ENCODE measurements around the gene ELP5. TPM values are rescaled to one million over a fixed set of nuclear protein-coding genes. Genes with fewer than 3 reads are reported as not detected.

The ELP5 gene
- total and polyA plus RNA-seq, 2 of the 4 experiments (the other 2 are of a cell fraction), result 39.3 to 46.6 TPM

DNA sequence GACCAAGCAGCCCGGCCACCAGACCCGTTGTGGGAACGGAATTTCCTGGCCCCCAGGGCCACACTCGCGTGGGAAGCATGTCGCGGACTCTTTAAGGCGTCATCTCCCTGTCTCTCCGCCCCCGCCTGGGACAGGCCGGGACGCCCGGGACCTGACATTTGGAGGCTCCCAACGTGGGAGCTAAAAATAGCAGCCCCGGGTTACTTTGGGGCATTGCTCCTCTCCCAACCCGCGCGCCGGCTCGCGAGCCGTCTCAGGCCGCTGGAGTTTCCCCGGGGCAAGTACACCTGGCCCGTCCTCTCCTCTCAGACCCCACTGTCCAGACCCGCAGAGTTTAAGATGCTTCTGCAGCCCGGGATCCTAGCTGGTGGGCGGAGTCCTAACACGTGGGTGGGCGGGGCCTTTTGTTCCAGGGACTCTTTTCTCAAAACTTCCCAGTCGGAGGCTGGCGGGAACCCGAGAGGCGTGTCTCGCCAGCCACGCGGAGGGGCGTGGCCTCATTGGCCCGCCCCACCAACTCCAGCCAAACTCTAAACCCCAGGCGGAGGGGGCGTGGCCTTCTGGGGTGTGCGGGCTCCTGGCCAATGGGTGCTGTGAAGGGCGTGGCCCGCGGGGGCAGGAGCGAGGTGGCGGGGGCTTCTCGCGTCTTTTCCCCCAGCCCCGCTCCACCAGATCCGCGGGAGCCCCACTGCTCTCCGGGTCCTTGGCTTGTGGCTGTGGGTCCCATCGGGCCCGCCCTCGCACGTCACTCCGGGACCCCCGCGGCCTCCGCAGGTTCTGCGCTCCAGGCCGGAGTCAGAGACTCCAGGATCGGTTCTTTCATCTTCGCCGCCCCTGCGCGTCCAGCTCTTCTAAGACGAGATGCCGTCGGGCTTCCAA, 29.3 kb downstream of the ELP5 start, which contains the start of gene SLC2A4:
TSS of gene SLC2A4 (plus strand) at position 645 of the 879 bp plus-strand sequence. CDS start at position 862, 217 bp downstream.
- Histone ChIP-seq H3K4ac (ENCODE audit: low read depth, low read length) (no peak within 1 kb of the TSS), H3K4me3 (ENCODE audit: insufficient read depth, low read depth, low read length) (peak within 1 kb of the TSS; percentile 33), H2AK9ac (replicated peaks; ENCODE audit: low read depth, low read length, poor library complexity) (peak within 1 kb of the TSS; percentile 79), H4K91ac (ENCODE audit: insufficient read depth, low read depth, low read length) (no peak within 1 kb of the TSS), H3K14ac (replicated peaks; ENCODE audit: low read depth, low read length) (no peak within 1 kb of the TSS), H3K56ac (ENCODE audit: extremely low read depth, insufficient read depth, low read length) (no peak within 1 kb of the TSS), H3K23ac (ENCODE audit: low read depth, low read length) (no peak within 1 kb of the TSS), H4K8ac (ENCODE audit: low read depth in 2 of 2, low read length in 2 of 2) (no peak within 1 kb of the TSS), H3K9me1 (ENCODE audit: insufficient read depth, low read length) (no peaks in the 10 kb centered on the region), H2BK15ac (ENCODE audit: low read depth, low read length) (no peak within 1 kb of the TSS), H4K20me1 (ENCODE audit: insufficient read depth, low read length) (no peaks in the 10 kb centered on the region), H4K5ac (ENCODE audit: low read depth, low read length) (no peak within 1 kb of the TSS), H3K27me3 (ENCODE audit: control insufficient read depth, insufficient read depth, low read length) (peaks cover 28% of the 10 kb centered on the region; the same call in 1 of the 2 replicates), H3K4me1 (ENCODE audit: control insufficient read depth, insufficient read depth, low read length) (peaks cover 2% of the 10 kb centered on the region; the same call in 1 of the 2 replicates), H3K18ac (ENCODE audit: low read depth, low read length) (no peak within 1 kb of the TSS), H2AFZ (replicated peaks; ENCODE audit: low read length, poor library complexity) (peak within 1 kb of the TSS; percentile 91), H2AK5ac (ENCODE audit: low read depth, low read length) (no peak within 1 kb of the TSS), H3K9me3 (ENCODE audit: control insufficient read depth, insufficient read depth, low read length) (no peaks in the 10 kb centered on the region), H3K36me3 (ENCODE audit: control insufficient read depth, insufficient read depth, low read length) (no peaks in the 10 kb centered on the region), H2BK5ac (ENCODE audit: low read depth, low read length, poor library complexity, severe bottlenecking) (no peak within 1 kb of the TSS), H3K4me2 (ENCODE audit: low read depth, low read length) (peak within 1 kb of the TSS; percentile 81), H2BK20ac (ENCODE audit: low read depth, low read length) (no peak within 1 kb of the TSS), H2BK120ac (ENCODE audit: low read depth, low read length) (no peak within 1 kb of the TSS), H3K79me1 (ENCODE audit: low read depth in 1 of 2, low read length in 2 of 2) (no peaks in the 10 kb centered on the region), H3K9ac (ENCODE audit: low read depth, low read length) (no peak within 1 kb of the TSS), H3K27ac (ENCODE audit: insufficient read depth, low read length) (no peak within 1 kb of the TSS)
- dilution Hi-C loops (cut with HindIII; ENCODE audit: low sequenced_read_pairs, unreplicated experiment), result no loop called here
- in situ Hi-C loops (cut with MboI; ENCODE audit: low sequenced_read_pairs), result no loop called here
- ChIA-PET CTCF (interaction anchor here (2.7 kb wide), 1 partner anchor 15 kb away, joined by 17 read pairs; no protein-coding TSS in a partner anchor), POLR2A (ENCODE audit: unreplicated experiment) (no interaction called here)
- DNase-seq, result peak; percentile 90
- no TSS peak for BruUV-seq (replicated peaks)
- WGBS, 2 experiments (ENCODE audit: extremely low coverage in 2 of 2, insufficient read length in 1 of 2), result 0% methylated on average over 30 of the region's 71 CpGs; no CpG with 5 or more reads in 1 of the 2 experiments
- intact Hi-C loops (cut with micrococcal nuclease), result loop anchor here (2.0 kb wide), 1 partner anchor 307 kb away; no protein-coding TSS in a partner anchor
- TF ChIP-seq CTCF (conservative IDR thresholded peaks at IDR 0.05; ENCODE audit: low read depth, low read length) (no peak), POLR2A (IDR thresholded peaks at IDR 0.05; ENCODE audit: low read depth, low read length) (peak; percentile 15; the same call in 1 of the 2 replicates), MXI1 (IDR thresholded peaks at IDR 0.05; ENCODE audit: borderline replicate concordance, low read depth, low read length) (peak; percentile 99), MAZ (IDR thresholded peaks at IDR 0.05; ENCODE audit: borderline replicate concordance, low read depth, low read length) (peak; percentile 45; the same call in 1 of the 2 replicates), USF2 (IDR thresholded peaks at IDR 0.05; ENCODE audit: low read depth, low read length) (no peak; the same call in 1 of the 2 replicates), RCOR1 (IDR thresholded peaks at IDR 0.05; ENCODE audit: insufficient replicate concordance, low read length) (no peak), FOS (IDR thresholded peaks at IDR 0.05; ENCODE audit: low read depth, low read length) (no peak)
- ATAC-seq (ENCODE audit: low read depth), result peak; percentile 94
